Hepatocyte (in vitro differentiated cells): ENCODE results near the gene SGMS1. TPM values are rescaled to one million over a fixed set of nuclear protein-coding genes. Genes with fewer than 3 reads are reported as not detected.

Source experiments
- DNase-seq: peaks from one replicate; pipeline ENCODE4 v3.0.0-alpha.2; 2016; ENCODE audit warnings: low spot score
- H2AFZ ChIP-seq: fragments of 200-600 bp; sonication (generic); 2 replicates; pipeline ENCODE4 v1.6.0; 2016; ENCODE audit warnings: antibody characterized with exemption, mild to moderate bottlenecking
- H3K27ac ChIP-seq: fragments of 200-600 bp; sonication (generic); 2 replicates; pipeline ENCODE4 v1.5.1; 2016; ENCODE audit warnings: mild to moderate bottlenecking
- H3K27me3 ChIP-seq: fragments of 200-600 bp; sonication (generic); 2 replicates; pipeline ENCODE4 v1.6.1; 2016
- H3K36me3 ChIP-seq: fragments of 200-600 bp; sonication (generic); replicated peaks from 2 replicates; pipeline ENCODE4 v1.5.1; 2016; ENCODE audit warnings: low read depth; ENCODE audit not compliant: insufficient read depth
- H3K4me1 ChIP-seq: fragments of 200-600 bp; sonication (generic); 2 replicates; pipeline ENCODE4 v1.5.1; 2016; ENCODE audit warnings: mild to moderate bottlenecking, moderate library complexity; ENCODE audit not compliant: insufficient read depth
- H3K4me2 ChIP-seq: fragments of 200-600 bp; sonication (generic); 2 replicates; pipeline ENCODE4 v1.6.0; 2016
- H3K4me3 ChIP-seq: fragments of 200-600 bp; sonication (generic); 2 replicates; pipeline ENCODE4 v1.5.1; 2016; ENCODE audit warnings: mild to moderate bottlenecking
- H3K79me2 ChIP-seq: fragments of 200-600 bp; sonication (generic); 2 replicates; pipeline ENCODE4 v1.6.0; 2017; ENCODE audit warnings: mild to moderate bottlenecking
- H3K9me2 ChIP-seq: fragments of 200-600 bp; sonication (generic); replicated peaks from 2 replicates; pipeline ENCODE4 v1.6.0; 2017; ENCODE audit warnings: mild to moderate bottlenecking; ENCODE audit not compliant: insufficient read depth
- H3K9me3 ChIP-seq: fragments of 200-600 bp; sonication (generic); 2 replicates; pipeline ENCODE4 v1.5.1; 2016; ENCODE audit warnings: low read depth, mild to moderate bottlenecking
- H4K20me1 ChIP-seq: fragments of 200-600 bp; sonication (generic); 2 replicates; pipeline ENCODE4 v1.6.0; 2016; ENCODE audit warnings: mild to moderate bottlenecking; ENCODE audit not compliant: insufficient read depth, poor library complexity, severe bottlenecking
- CTCF ChIP-seq: fragments of 200-600 bp; sonication (generic); IDR thresholded peaks from 2 replicates; pipeline ENCODE4 v1.5.1; 2016; ENCODE audit warnings: antibody characterized with exemption, mild to moderate bottlenecking; ENCODE audit not compliant: poor library complexity
- EZH2 ChIP-seq: fragments of 200-600 bp; sonication (generic); IDR thresholded peaks from 2 replicates; pipeline ENCODE4 v1.6.1; 2016; ENCODE audit warnings: antibody characterized with exemption, mild to moderate bottlenecking, borderline replicate concordance
- EZH2phosphoT487 ChIP-seq: fragments of 200-600 bp; sonication (generic); IDR thresholded peaks from one replicate; pipeline ENCODE4 v1.6.1; 2018; ENCODE audit warnings: antibody characterized with exemption, mild to moderate bottlenecking, low read depth, moderate library complexity; ENCODE audit not compliant: unreplicated experiment, severe bottlenecking
- WGBS: methylation state at CpG from one replicate; pipeline ENCODE4 v1.1.6; 2016; ENCODE audit warnings: low lambda C conversion rate; ENCODE audit errors: missing lambda C conversion rate; 5-methylcytosine and 5-hydroxymethylcytosine counted together
- polyA plus RNA-seq: library from polyadenylated mRNA; unstranded; fragments of >200 nt; fragmentation: Nextera tagmentation; extraction: Ambion mirVana; gene quantifications from 2 replicates; pipeline ENCODE4 v1.2.1, GENCODE V29; 2016
- total RNA-seq: library from RNA; depleted of rRNA; stranded (reverse); fragments of >200 nt; gene quantifications from 2 replicates; pipeline ENCODE4 v1.2.3, GENCODE V29; 2014

Gene SGMS1
- total and polyA plus RNA-seq, 2 experiments from 2014 or later = 28.1 to 87.8 TPM

- WGBS = 94% methylated on average over 6 of the region's 6 CpGs
- Histone ChIP-seq H3K79me2 (no peaks in the 10 kb centered on the region), H3K4me1 (no peaks in the 10 kb centered on the region), H3K27ac (no peak overlapping the region), H3K9me2 (no peaks in the 10 kb centered on the region), H3K9me3 (no peaks in the 10 kb centered on the region), H2AFZ (no peak overlapping the region), H3K27me3 (no peaks in the 10 kb centered on the region), H3K4me3 (no peak overlapping the region), H4K20me1 (no peaks in the 10 kb centered on the region), H3K36me3 (no peaks in the 10 kb centered on the region), H3K4me2 (no peak overlapping the region)
- DNase-seq = no peak
- no peak for TF ChIP-seq EZH2
- TF ChIP-seq CTCF = no peak
- no peak for TF ChIP-seq EZH2phosphoT487
Observed at GRCh38 chr10:50438049-50438936, 185.5 kb downstream of the SGMS1 start.

- no peaks in the 10 kb centered on the region for H3K27me3 ChIP-seq
- no peaks in the 10 kb centered on the region for H3K4me1 ChIP-seq
- DNase-seq = no peak
- no peaks in the 10 kb centered on the region for H3K79me2 ChIP-seq
- no peaks in the 10 kb centered on the region for H4K20me1 ChIP-seq
- 83% methylated on average over 1 of the region's 1 CpG for WGBS
- no peak overlapping the region for H3K4me3 ChIP-seq
- TF ChIP-seq CTCF = no peak
- TF ChIP-seq EZH2 = no peak
- no peak for TF ChIP-seq EZH2phosphoT487
- no peaks in the 10 kb centered on the region for H3K9me2 ChIP-seq
- H3K9me3 ChIP-seq = no peaks in the 10 kb centered on the region
- no peaks in the 10 kb centered on the region for H3K36me3 ChIP-seq
- no peak overlapping the region for H2AFZ ChIP-seq
- no peak overlapping the region for H3K27ac ChIP-seq
- H3K4me2 ChIP-seq = no peak overlapping the region
Observed at GRCh38 chr10:50437248-50437647, 186.5 kb downstream of the SGMS1 start.

GRCh38 chr10:50436805-50437204, 187.0 kb downstream of the SGMS1 start:
- Histone ChIP-seq H3K79me2 (no peaks in the 10 kb centered on the region), H4K20me1 (no peaks in the 10 kb centered on the region), H3K9me2 (no peaks in the 10 kb centered on the region), H3K4me1 (no peaks in the 10 kb centered on the region), H3K36me3 (no peaks in the 10 kb centered on the region), H2AFZ (no peak overlapping the region), H3K9me3 (no peaks in the 10 kb centered on the region), H3K27me3 (no peaks in the 10 kb centered on the region), H3K27ac (no peak overlapping the region), H3K4me2 (no peak overlapping the region), H3K4me3 (no peak overlapping the region)
- no peak for TF ChIP-seq CTCF
- DNase-seq = no peak
- 94% methylated on average over 4 of the region's 4 CpGs for WGBS
